Keratinocyte (primary cell): ENCODE results near the gene SPECC1L. TPM values are rescaled to one million over a fixed set of nuclear protein-coding genes. Genes with fewer than 3 reads are reported as not detected.

Source experiments
- DNase-seq: peaks from one replicate; pipeline ENCODE4 v3.0.0-alpha.2; 2011; ENCODE audit warnings: low read depth, missing footprints, low spot score
- FAIRE-seq: peaks from 2 replicates; lab custom pipeline; 2011; peaks lifted over from hg19 to GRCh38; lab: Jason Lieb, UNC
- H2AFZ ChIP-seq: 2 replicates; pipeline ENCODE4 v1.6.0; 2012; ENCODE audit warnings: low read length, control low read depth, inconsistent platforms; ENCODE audit not compliant: control insufficient read depth
- H3K27ac ChIP-seq: 2 replicates; pipeline ENCODE4 v1.5.1; 2011; ENCODE audit warnings: low read length; ENCODE audit not compliant: control insufficient read depth, insufficient read depth
- H3K27me3 ChIP-seq: 3 replicates; pipeline ENCODE4 v1.6.0; 2011; ENCODE audit warnings: low read length; ENCODE audit not compliant: control insufficient read depth, insufficient read depth; ENCODE audit errors: extremely low read depth
- H3K36me3 ChIP-seq, 2 experiments: 2 replicates in 1 of 2; 3 replicates in 1 of 2; pipeline ENCODE4 v1.5.1; 2011; ENCODE audit warnings: low read length in 2 of 2, mild to moderate bottlenecking in 1 of 2; ENCODE audit not compliant: control insufficient read depth in 2 of 2, insufficient read depth in 2 of 2; ENCODE audit errors: extremely low read depth in 1 of 2
- H3K4me1 ChIP-seq: 3 replicates; pipeline ENCODE4 v1.5.1; 2011; ENCODE audit warnings: low read length; ENCODE audit not compliant: control insufficient read depth, insufficient read depth; ENCODE audit errors: extremely low read depth
- H3K4me2 ChIP-seq: 3 replicates; pipeline ENCODE4 v1.6.0; 2011; ENCODE audit warnings: low read depth, low read length; ENCODE audit not compliant: control insufficient read depth, insufficient read depth; ENCODE audit errors: extremely low read depth
- H3K4me3 ChIP-seq, 3 experiments: fragments of 200-600 bp in 1 of 3; sonication (generic) in 1 of 3; 2 replicates in 2 of 3; 3 replicates in 1 of 3; pipeline ENCODE4 v1.5.1; 2011 to 2016; ENCODE audit warnings: low read length in 3 of 3, mild to moderate bottlenecking in 3 of 3, control low read depth in 2 of 3, inconsistent platforms in 1 of 3, low read depth in 1 of 3, mixed read lengths in 1 of 3, mixed run types in 1 of 3, moderate library complexity in 1 of 3; ENCODE audit not compliant: control insufficient read depth in 2 of 3, insufficient read depth in 2 of 3; ENCODE audit errors: extremely low read depth in 1 of 3
- H3K79me2 ChIP-seq: 2 replicates; pipeline ENCODE4 v1.6.0; 2012; ENCODE audit warnings: low read length; ENCODE audit not compliant: control insufficient read depth, insufficient read depth
- H3K9ac ChIP-seq: 3 replicates; pipeline ENCODE4 v1.6.0; 2011; ENCODE audit warnings: low read length; ENCODE audit not compliant: control insufficient read depth, insufficient read depth; ENCODE audit errors: extremely low read depth
- H3K9me1 ChIP-seq: 3 replicates; pipeline ENCODE4 v1.6.0; 2011; ENCODE audit warnings: low read length; ENCODE audit not compliant: control insufficient read depth, insufficient read depth; ENCODE audit errors: extremely low read depth
- H3K9me3 ChIP-seq: 2 replicates; pipeline ENCODE4 v1.5.1; 2012; ENCODE audit warnings: low read depth, low read length; ENCODE audit not compliant: control insufficient read depth
- H4K20me1 ChIP-seq: 3 replicates; pipeline ENCODE4 v1.6.0; 2011; ENCODE audit warnings: low read length; ENCODE audit not compliant: control insufficient read depth, insufficient read depth; ENCODE audit errors: extremely low read depth
- EZH2 ChIP-seq: IDR thresholded peaks from one replicate; pipeline ENCODE4 v1.6.1; 2012; ENCODE audit warnings: inconsistent platforms, mild to moderate bottlenecking, low read length, moderate library complexity
- dilution Hi-C: fragments of 300-500 bp; cut with MboI; formaldehyde crosslinking; loops from one replicate; pipeline ENCODE4 v1.7.0; 2020; ENCODE audit warnings: low sequenced_read_pairs; ENCODE audit not compliant: extremely low pct_ligation_motif_present
- polyA plus RNA-seq, 5 experiments: library from polyadenylated mRNA; depleted of rRNA in 3 of 5; stranded (reverse) in 3 of 5; stranded (forward) in 1 of 5; unstranded in 1 of 5; fragments of >200 nt; gene quantifications; 1 replicate in 1 of 5; 2 replicates in 3 of 5; 3 replicates in 1 of 5; pipeline versions ENCODE4 v1.2.1 to v1.2.3, GENCODE V29; 2011 to 2012; ENCODE audit warnings: missing spikeins in 2 of 5, low read depth in 1 of 5, low replicate concordance in 1 of 5
- TF ChIP-seq, protein P1 (sequence below), 3 experiments: IDR thresholded peaks in 1 of 3; conservative IDR thresholded peaks in 1 of 3; optimal IDR thresholded peaks in 1 of 3; 2 replicates in 2 of 3; 3 replicates in 1 of 3; pipeline versions ENCODE3 to v1.5.1; 2011; ENCODE audit warnings: low read length in 3 of 3, mild to moderate bottlenecking in 3 of 3, moderate library complexity in 2 of 3, control low read depth in 1 of 3, inconsistent platforms in 1 of 3; ENCODE audit not compliant: insufficient read depth in 2 of 3; ENCODE audit errors: extremely low read depth in 1 of 3

The SPECC1L gene
- polyA plus RNA-seq, 1 donor (not counting 4 experiments of a cell fraction or from before 2014, with no cell fraction given) = 19.3 TPM

DNA sequence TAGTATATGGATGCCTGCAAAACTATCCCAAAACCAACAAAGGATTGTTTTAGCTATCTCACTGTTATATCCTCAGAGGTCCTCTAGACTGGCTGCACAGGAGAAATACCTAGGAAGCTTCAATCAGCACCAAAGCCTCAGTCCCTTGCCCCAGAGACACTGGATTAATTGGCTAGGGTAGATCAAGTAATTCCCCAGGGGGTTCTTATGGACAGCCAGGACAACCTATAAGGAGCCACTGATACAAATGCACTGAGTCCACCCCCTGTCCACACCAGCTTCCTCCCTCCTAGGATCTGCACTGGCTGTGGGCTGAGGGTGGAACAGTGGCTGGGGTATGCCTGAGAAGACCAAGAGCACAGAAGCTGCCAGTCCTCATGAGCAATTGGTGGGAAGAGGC lies 173.0 kb downstream of the SPECC1L start:
- no peaks in the 10 kb centered on the region for H3K27me3 ChIP-seq
- DNase-seq = no peak
- H4K20me1 ChIP-seq = no peaks in the 10 kb centered on the region
- no peak overlapping the region for H3K4me2 ChIP-seq
- no peak for FAIRE-seq
- no peak overlapping the region for H3K4me3 ChIP-seq
- H3K9me3 ChIP-seq = no peaks in the 10 kb centered on the region
- dilution Hi-C loops = no loop called here
- H3K9ac ChIP-seq = no peak overlapping the region
- H3K79me2 ChIP-seq = no peaks in the 10 kb centered on the region
- H3K36me3 ChIP-seq = no peaks in the 10 kb centered on the region
- H3K9me1 ChIP-seq = no peaks in the 10 kb centered on the region
- no peak overlapping the region for H2AFZ ChIP-seq
- no peaks in the 10 kb centered on the region for H3K4me1 ChIP-seq
- no peak for TF ChIP-seq EZH2
- TF ChIP-seq, protein P1, sequence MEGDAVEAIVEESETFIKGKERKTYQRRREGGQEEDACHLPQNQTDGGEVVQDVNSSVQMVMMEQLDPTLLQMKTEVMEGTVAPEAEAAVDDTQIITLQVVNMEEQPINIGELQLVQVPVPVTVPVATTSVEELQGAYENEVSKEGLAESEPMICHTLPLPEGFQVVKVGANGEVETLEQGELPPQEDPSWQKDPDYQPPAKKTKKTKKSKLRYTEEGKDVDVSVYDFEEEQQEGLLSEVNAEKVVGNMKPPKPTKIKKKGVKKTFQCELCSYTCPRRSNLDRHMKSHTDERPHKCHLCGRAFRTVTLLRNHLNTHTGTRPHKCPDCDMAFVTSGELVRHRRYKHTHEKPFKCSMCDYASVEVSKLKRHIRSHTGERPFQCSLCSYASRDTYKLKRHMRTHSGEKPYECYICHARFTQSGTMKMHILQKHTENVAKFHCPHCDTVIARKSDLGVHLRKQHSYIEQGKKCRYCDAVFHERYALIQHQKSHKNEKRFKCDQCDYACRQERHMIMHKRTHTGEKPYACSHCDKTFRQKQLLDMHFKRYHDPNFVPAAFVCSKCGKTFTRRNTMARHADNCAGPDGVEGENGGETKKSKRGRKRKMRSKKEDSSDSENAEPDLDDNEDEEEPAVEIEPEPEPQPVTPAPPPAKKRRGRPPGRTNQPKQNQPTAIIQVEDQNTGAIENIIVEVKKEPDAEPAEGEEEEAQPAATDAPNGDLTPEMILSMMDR (optimal IDR thresholded peaks at IDR 0.05 in 1 of 3, IDR thresholded peaks at IDR 0.05 in 1 of 3, conservative IDR thresholded peaks at IDR 0.05 in 1 of 3; ENCODE audit: extremely low read depth in 1 of 3, insufficient read depth in 2 of 3, low read length in 3 of 3) = no peak
- no peak overlapping the region for H3K27ac ChIP-seq

DNA sequence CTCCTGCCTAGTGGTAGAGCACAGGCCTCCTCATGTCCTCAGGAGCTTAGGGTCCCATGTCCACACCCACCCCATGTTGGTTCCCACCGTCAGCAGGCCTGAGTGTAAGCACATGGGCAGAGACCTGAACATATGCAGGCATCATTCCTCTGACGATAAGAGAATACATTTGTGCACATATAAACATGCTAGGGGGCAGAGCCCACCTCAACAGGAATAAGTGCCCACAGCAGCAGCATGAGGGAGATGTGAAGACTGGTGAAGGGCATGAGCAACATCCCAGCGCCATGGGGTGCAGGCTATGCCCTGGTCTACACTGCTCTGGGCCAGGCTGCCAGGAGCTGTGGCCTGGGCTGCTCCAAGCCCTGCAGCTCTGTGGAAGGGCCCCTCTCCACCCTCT lies 173.6 kb downstream of the SPECC1L start:
- dilution Hi-C loops = no loop called here
- Histone ChIP-seq H3K9me3 (no peaks in the 10 kb centered on the region), H3K27me3 (no peaks in the 10 kb centered on the region), H3K4me1 (no peaks in the 10 kb centered on the region), H2AFZ (no peak overlapping the region), H3K36me3 (no peaks in the 10 kb centered on the region), H3K27ac (no peak overlapping the region), H3K4me3 (no peak overlapping the region), H4K20me1 (no peaks in the 10 kb centered on the region), H3K79me2 (no peaks in the 10 kb centered on the region), H3K4me2 (no peak overlapping the region), H3K9me1 (no peaks in the 10 kb centered on the region), H3K9ac (no peak overlapping the region)
- DNase-seq (no peak), FAIRE-seq (no peak)
- TF ChIP-seq, protein P1 (optimal IDR thresholded peaks at IDR 0.05 in 1 of 3, IDR thresholded peaks at IDR 0.05 in 1 of 3, conservative IDR thresholded peaks at IDR 0.05 in 1 of 3; ENCODE audit: extremely low read depth in 1 of 3, insufficient read depth in 2 of 3, low read length in 3 of 3) = no peak
- TF ChIP-seq EZH2 = no peak
